Measurements from ENCODE around the gene MAPK8IP3. TPM values are rescaled to one million over a fixed set of nuclear protein-coding genes. Genes with fewer than 3 reads are reported as not detected.
"Not testable (repeated sequence)": the region's sequence is repeated elsewhere in the genome, so short reads cannot be mapped to it uniquely, and the experiment has no call there.

MAPK8IP3 gene
- total RNA-seq, 1 experiment from 2014 or later = 41.1 TPM

DNA sequence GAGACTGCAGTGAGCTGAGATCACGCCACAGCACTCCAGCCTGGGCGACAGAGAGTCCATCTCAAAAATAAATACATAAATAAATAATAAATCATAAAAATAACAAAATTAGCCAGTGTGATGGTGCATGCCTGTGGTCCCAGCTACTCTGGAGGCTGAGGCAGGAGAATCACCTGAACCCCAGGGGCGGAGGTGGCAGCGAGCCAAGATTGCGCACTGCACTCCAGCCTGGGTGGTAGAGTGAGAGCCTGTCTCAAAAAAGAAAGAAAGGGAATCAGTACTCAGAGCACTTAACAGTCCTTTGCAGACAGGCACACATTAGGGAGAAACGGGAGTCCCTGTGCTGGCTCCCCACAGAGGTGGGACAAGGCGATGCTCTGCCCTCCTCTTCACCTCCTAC is 25.1 kb downstream of the MAPK8IP3 start:
- Histone ChIP-seq H4K20me1 (ENCODE audit: low read length) (no peaks in the 10 kb centered on the region), H3K9me2 (replicated peaks; ENCODE audit: low read length) (no peaks in the 10 kb centered on the region)

DNA sequence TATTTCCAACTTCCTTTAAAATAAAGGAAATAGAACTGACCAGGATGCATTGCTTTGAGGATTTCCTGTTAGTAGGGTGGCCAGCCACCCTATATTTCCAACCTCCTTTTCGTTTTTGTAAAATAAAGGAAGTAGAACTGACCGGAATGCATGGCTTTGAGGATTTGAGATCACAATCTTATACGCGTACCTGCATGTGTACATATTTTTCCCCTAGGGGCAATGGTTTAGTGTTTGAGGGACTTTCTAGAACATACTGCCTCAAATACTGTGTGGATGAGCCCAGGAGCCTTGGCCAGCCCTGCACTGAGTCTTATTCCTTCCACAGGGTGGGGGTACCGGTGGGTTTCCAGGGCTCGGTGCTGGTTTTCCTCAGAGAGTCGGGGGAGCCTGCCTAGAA is 25.6 kb downstream of the MAPK8IP3 start:
- ChIA-PET CTCF (no interaction called here), POLR2A (ENCODE audit: unreplicated experiment) (no interaction called here)
- Histone ChIP-seq H3K79me2 (ENCODE audit: low read length) (no peaks in the 10 kb centered on the region), H3K9me3 (ENCODE audit: low read length) (no peaks in the 10 kb centered on the region), H3K27me3 (ENCODE audit: low read length) (no peaks in the 10 kb centered on the region), H4K20me1 (ENCODE audit: low read length) (no peaks in the 10 kb centered on the region), H3K27ac (ENCODE audit: low read length) (no peak overlapping the region), H3K9me2 (replicated peaks; ENCODE audit: low read length) (no peaks in the 10 kb centered on the region), H3K4me3 (ENCODE audit: low read length) (no peak overlapping the region), H3K36me3 (ENCODE audit: low read depth, low read length) (peaks cover 4% of the 10 kb centered on the region), H3K9ac (ENCODE audit: low read length) (no peak overlapping the region), H3K4me1 (ENCODE audit: insufficient read depth, low read length) (no peaks in the 10 kb centered on the region), H3K4me2 (ENCODE audit: low read length) (no peak overlapping the region), H2AFZ (ENCODE audit: low read length) (no peak overlapping the region), H3F3A (ENCODE audit: low read length, unreplicated experiment) (no peaks in the 10 kb centered on the region)
- no TSS peak for BruUV-seq (replicated peaks)
- intact Hi-C loops (cut with micrococcal nuclease) = no loop called here
- no peak for TF ChIP-seq CTCF (conservative IDR thresholded peaks at IDR 0.05; ENCODE audit: low read depth, low read length)
- no peak for TF ChIP-seq EZH2phosphoT487 (IDR thresholded peaks at IDR 0.05; ENCODE audit: borderline replicate concordance, low read length)
- TF ChIP-seq EZH2 (IDR thresholded peaks at IDR 0.05; ENCODE audit: low read length, unreplicated experiment) = no peak
- ATAC-seq (no peak), DNase-seq (no peak)

More for the DNA sequence above, 25.1 kb downstream of the MAPK8IP3 start:
- Histone ChIP-seq H3K27me3 (ENCODE audit: low read length) (no peaks in the 10 kb centered on the region), H3K4me3 (ENCODE audit: low read length) (no peak overlapping the region), H3F3A (ENCODE audit: low read length, unreplicated experiment) (no peaks in the 10 kb centered on the region), H3K9me3 (ENCODE audit: low read length) (no peaks in the 10 kb centered on the region), H3K4me2 (ENCODE audit: low read length) (no peak overlapping the region), H3K79me2 (ENCODE audit: low read length) (no peaks in the 10 kb centered on the region), H3K4me1 (ENCODE audit: insufficient read depth, low read length) (no peaks in the 10 kb centered on the region), H2AFZ (ENCODE audit: low read length) (no peak overlapping the region), H3K27ac (ENCODE audit: low read length) (no peak overlapping the region), H3K9ac (ENCODE audit: low read length) (no peak overlapping the region), H3K36me3 (ENCODE audit: low read depth, low read length) (peaks cover 4% of the 10 kb centered on the region)
- POLR2A ChIA-PET (ENCODE audit: unreplicated experiment) = interaction anchor here (0.7 kb wide), 1 partner anchor 119 kb away, joined by 9 read pairs; no protein-coding TSS in a partner anchor
- no peak for DNase-seq
- no TSS peak for BruUV-seq (replicated peaks)
- CTCF ChIA-PET = no interaction called here
- intact Hi-C loops (cut with micrococcal nuclease) = no loop called here
- ATAC-seq = no peak
- no peak for TF ChIP-seq EZH2phosphoT487 (IDR thresholded peaks at IDR 0.05; ENCODE audit: borderline replicate concordance, low read length)
- no peak for TF ChIP-seq EZH2 (IDR thresholded peaks at IDR 0.05; ENCODE audit: low read length, unreplicated experiment)
- TF ChIP-seq CTCF (conservative IDR thresholded peaks at IDR 0.05; ENCODE audit: low read depth, low read length) = no peak

DNA sequence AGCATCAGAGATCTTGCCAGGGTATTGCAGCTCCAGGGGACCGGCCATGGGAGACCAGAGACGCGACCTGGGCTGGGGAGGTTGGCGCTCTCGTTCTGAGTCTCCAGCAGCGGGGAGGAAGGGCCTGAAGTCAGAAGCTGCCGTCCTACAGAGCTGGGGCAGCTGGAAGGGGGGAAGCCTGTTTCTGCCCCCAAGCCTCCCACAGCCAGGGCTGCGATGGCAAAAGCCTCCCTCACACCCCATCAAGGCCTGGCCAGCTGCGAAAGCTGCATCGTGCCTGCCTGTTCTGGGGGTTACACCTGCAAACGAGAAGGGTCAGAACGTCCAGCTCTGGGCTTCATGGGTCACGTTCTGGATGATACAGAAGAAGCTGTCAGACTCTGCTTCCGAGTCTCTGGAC is 26.1 kb downstream of the MAPK8IP3 start:
- Histone ChIP-seq H3K9ac (ENCODE audit: low read length) (no peak overlapping the region), H3K4me3 (ENCODE audit: low read length) (no peak overlapping the region), H4K20me1 (ENCODE audit: low read length) (no peaks in the 10 kb centered on the region), H3K36me3 (ENCODE audit: low read depth, low read length) (peaks cover 4% of the 10 kb centered on the region), H3K4me1 (ENCODE audit: insufficient read depth, low read length) (no peaks in the 10 kb centered on the region), H3K9me2 (replicated peaks; ENCODE audit: low read length) (no peaks in the 10 kb centered on the region), H3K4me2 (ENCODE audit: low read length) (no peak overlapping the region), H2AFZ (ENCODE audit: low read length) (no peak overlapping the region), H3K27me3 (ENCODE audit: low read length) (no peaks in the 10 kb centered on the region), H3K79me2 (ENCODE audit: low read length) (no peaks in the 10 kb centered on the region), H3K9me3 (ENCODE audit: low read length) (no peaks in the 10 kb centered on the region), H3K27ac (ENCODE audit: low read length) (no peak overlapping the region), H3F3A (ENCODE audit: low read length, unreplicated experiment) (no peaks in the 10 kb centered on the region)
- intact Hi-C loops (cut with micrococcal nuclease) = no loop called here
- BruUV-seq (replicated peaks) = no TSS peak
- DNase-seq (no peak), ATAC-seq (no peak)
- ChIA-PET CTCF (no interaction called here), POLR2A (ENCODE audit: unreplicated experiment) (no interaction called here)
- TF ChIP-seq EZH2 (IDR thresholded peaks at IDR 0.05; ENCODE audit: low read length, unreplicated experiment) (no peak), EZH2phosphoT487 (IDR thresholded peaks at IDR 0.05; ENCODE audit: borderline replicate concordance, low read length) (no peak), CTCF (conservative IDR thresholded peaks at IDR 0.05; ENCODE audit: low read depth, low read length) (no peak)

DNA sequence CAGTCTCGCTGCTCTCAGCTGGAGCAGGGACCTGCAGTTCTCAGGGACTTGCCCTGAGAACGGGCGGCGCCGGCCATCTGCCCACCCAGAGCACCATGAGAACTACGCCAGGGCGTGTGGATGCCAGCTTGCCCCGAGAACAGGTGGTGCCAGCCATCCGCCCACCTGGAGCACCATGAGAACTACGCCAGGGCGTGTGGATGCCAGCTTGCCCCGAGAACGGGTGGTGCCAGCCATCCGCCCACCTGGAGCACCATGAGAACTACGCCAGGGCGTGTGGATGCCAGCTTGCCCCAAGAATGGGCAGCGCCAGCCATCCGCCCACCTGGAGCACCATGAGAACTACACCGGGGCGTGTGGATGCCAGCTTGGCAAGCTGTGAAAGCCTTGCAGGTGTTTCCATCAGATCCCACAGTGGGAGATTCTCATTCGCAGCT is 26.6 kb downstream of the MAPK8IP3 start:
- H3K36me3 ChIP-seq (ENCODE audit: low read depth, low read length); H3K9ac ChIP-seq (ENCODE audit: low read length): not testable (repeated sequence)

More for the DNA sequence above, 26.6 kb downstream of the MAPK8IP3 start:
- POLR2A ChIA-PET (ENCODE audit: unreplicated experiment); DNase-seq; BruUV-seq (replicated peaks); CTCF ChIA-PET; H3K4me1 ChIP-seq (ENCODE audit: insufficient read depth, low read length); H3K27ac ChIP-seq (ENCODE audit: low read length); H3K4me3 ChIP-seq (ENCODE audit: low read length); H3K27me3 ChIP-seq (ENCODE audit: low read length); intact Hi-C loops (cut with micrococcal nuclease); H3K79me2 ChIP-seq (ENCODE audit: low read length); H3K4me2 ChIP-seq (ENCODE audit: low read length); H3K9me2 ChIP-seq (replicated peaks; ENCODE audit: low read length); H2AFZ ChIP-seq (ENCODE audit: low read length); H3F3A ChIP-seq (ENCODE audit: low read length, unreplicated experiment); H3K9me3 ChIP-seq (ENCODE audit: low read length); ATAC-seq; H4K20me1 ChIP-seq (ENCODE audit: low read length): not testable (repeated sequence)
